ENCODE results near the gene POGZ.
"Not testable (repeated sequence)": the region's sequence is repeated elsewhere in the genome, so short reads cannot be mapped to it uniquely, and the experiment has no call there.

Gene POGZ

GRCh38 chr1:151455966-151456365, 3.3 kb downstream of the POGZ start:
- ChIA-PET CTCF (interaction anchor here (1.5 kb wide), 1 partner anchor 8 kb away, joined by 3 read pairs; no protein-coding TSS in a partner anchor), POLR2A (no interaction called here)

GRCh38 chr1:151455231-151455630, 4.1 kb downstream of the POGZ start:
- ChIA-PET CTCF (interaction anchor here (1.5 kb wide), 1 partner anchor 11 kb away, joined by 8 read pairs; no protein-coding TSS in a partner anchor), POLR2A (no interaction called here)
- TF ChIP-seq CTCF (IDR thresholded peaks at IDR 0.05; ENCODE audit: control extremely low read depth, extremely low read depth, low read depth, missing control alignments) = no peak
- no peak for DNase-seq (ENCODE audit: extremely low spot score)

More at GRCh38 chr1:151455966-151456365, 3.3 kb downstream of the POGZ start:
- no peak for DNase-seq (ENCODE audit: extremely low spot score)
- TF ChIP-seq CTCF (IDR thresholded peaks at IDR 0.05; ENCODE audit: control extremely low read depth, extremely low read depth, low read depth, missing control alignments) = no peak

- TF ChIP-seq CTCF (IDR thresholded peaks at IDR 0.05; ENCODE audit: control extremely low read depth, extremely low read depth, low read depth, missing control alignments) = no peak
- POLR2A ChIA-PET = interaction anchor here (0.6 to 0.7 kb wide), 4 partner anchors 12 to 385 kb away, joined by 3 to 7 read pairs (median 4); no protein-coding TSS in a partner anchor
- no peak for DNase-seq (ENCODE audit: extremely low spot score)
- CTCF ChIA-PET = interaction anchor here (0.8 to 1.3 kb wide), 3 partner anchors 9 to 73 kb away, joined by 3 read pairs; no protein-coding TSS in a partner anchor
Observed at GRCh38 chr1:151447696-151448095, 11.6 kb downstream of the POGZ start.

- CTCF ChIA-PET = interaction anchor here (0.9 to 2.3 kb wide), 18 partner anchors 10 to 391 kb away, joined by 3 to 15 read pairs (median 5); no protein-coding TSS in a partner anchor
- no peak for TF ChIP-seq CTCF (IDR thresholded peaks at IDR 0.05; ENCODE audit: control extremely low read depth, extremely low read depth, low read depth, missing control alignments)
- DNase-seq (ENCODE audit: extremely low spot score) = no peak
- POLR2A ChIA-PET = interaction anchor here (0.5 kb wide), 1 partner anchor 128 kb away, joined by 6 read pairs; no protein-coding TSS in a partner anchor
Observed at GRCh38 chr1:151444783-151445177, 14.5 kb downstream of the POGZ start.

GRCh38 chr1:151443846-151444782, 15.2 kb downstream of the POGZ start:
- CTCF ChIA-PET = interaction anchor here (0.6 to 2.3 kb wide), 20 partner anchors 10 to 392 kb away, joined by 3 to 15 read pairs (median 4); no protein-coding TSS in a partner anchor
- DNase-seq (ENCODE audit: extremely low spot score) = peak; percentile 76
- POLR2A ChIA-PET = interaction anchor here (0.5 to 0.6 kb wide), 2 partner anchors 127 to 1558 kb away, joined by 3 to 6 read pairs; no protein-coding TSS in a partner anchor
- TF ChIP-seq CTCF (IDR thresholded peaks at IDR 0.05; ENCODE audit: control extremely low read depth, extremely low read depth, low read depth, missing control alignments) = peak; percentile 60

- POLR2A ChIA-PET; DNase-seq (ENCODE audit: extremely low spot score): not testable (repeated sequence)
- CTCF ChIA-PET = interaction anchor here (1.2 to 1.5 kb wide), 4 partner anchors 9 to 97 kb away, joined by 3 to 4 read pairs (median 4); no protein-coding TSS in a partner anchor
Observed at GRCh38 chr1:151437396-151437795, 21.9 kb downstream of the POGZ start.
